ENCODE measurements around the gene MED29. TPM values are rescaled to one million over a fixed set of nuclear protein-coding genes. Genes with fewer than 3 reads are reported as not detected.

MED29 gene
- total RNA-seq, 2 donors from 2014 or later, result 29.3 to 86.1 TPM

GRCh38 chr19:39438270-39438934 lies 47.2 kb downstream of the MED29 start:
- Histone ChIP-seq H3K4me1 (ENCODE audit: control insufficient read depth in 1 of 2, low read depth in 2 of 2) (peaks cover 19 to 38% of the 10 kb centered on the region in 2 donors), H3K36me3 (peaks cover 11% of the 10 kb centered on the region), H3K27ac (no peak overlapping the region), H3K9me3 (no peaks in the 10 kb centered on the region), H3K27me3 (replicated peaks; ENCODE audit: insufficient read depth) (no peaks in the 10 kb centered on the region), H3K4me3 (no peak overlapping the region)
- ATAC-seq (ENCODE audit: insufficient number of reproducible peaks, low FRiP score, low read depth) (no peak), DNase-seq (ENCODE audit: low spot score) (no peak)
- TF ChIP-seq CTCF (IDR thresholded peaks at IDR 0.05), result no peak

- ATAC-seq (ENCODE audit: insufficient number of reproducible peaks, low FRiP score, low read depth), result no peak
- Histone ChIP-seq H3K4me3 (peak overlapping the region; percentile 71), H3K36me3 (peaks cover 4% of the 10 kb centered on the region), H3K27me3 (replicated peaks; ENCODE audit: insufficient read depth) (no peaks in the 10 kb centered on the region), H3K9me3 (no peaks in the 10 kb centered on the region), H3K4me1 (ENCODE audit: control insufficient read depth in 1 of 2, low read depth in 2 of 2) (peaks cover 23 to 45% of the 10 kb centered on the region in 2 donors), H3K27ac (peak overlapping the region; percentile 75 to 97)
- TF ChIP-seq CTCF (IDR thresholded peaks at IDR 0.05), result no peak
- DNase-seq (ENCODE audit: low spot score), result no peak
Observed at GRCh38 chr19:39444598-39445195, 53.5 kb downstream of the MED29 start.

GRCh38 chr19:39445196-39446111 lies 54.3 kb downstream of the MED29 start, which contains the start of gene SUPT5H:
TSS of gene SUPT5H (plus strand) at chr19:39445582. CDS start at chr19:39445891, 309 bp downstream.
- Histone ChIP-seq H3K27ac (peak within 1 kb of the TSS; percentile 75 to 97), H3K9me3 (no peaks in the 10 kb centered on the region), H3K4me1 (ENCODE audit: control insufficient read depth in 1 of 2, low read depth in 2 of 2) (peaks cover 23 to 50% of the 10 kb centered on the region in 2 donors), H3K4me3 (peak within 1 kb of the TSS; percentile 71), H3K36me3 (peaks cover 4% of the 10 kb centered on the region), H3K27me3 (replicated peaks; ENCODE audit: insufficient read depth) (no peaks in the 10 kb centered on the region)
- ATAC-seq (ENCODE audit: insufficient number of reproducible peaks, low FRiP score, low read depth) (peak; percentile 95), DNase-seq (ENCODE audit: low spot score) (peak; percentile 79)
- no peak for TF ChIP-seq CTCF (IDR thresholded peaks at IDR 0.05)

- peak overlapping the region; percentile 75 to 97 for H3K27ac ChIP-seq
- H3K27me3 ChIP-seq (replicated peaks; ENCODE audit: insufficient read depth), result no peaks in the 10 kb centered on the region
- peak overlapping the region; percentile 71 for H3K4me3 ChIP-seq
- ATAC-seq (ENCODE audit: insufficient number of reproducible peaks, low FRiP score, low read depth) (no peak), DNase-seq (ENCODE audit: low spot score) (no peak)
- H3K9me3 ChIP-seq, result no peaks in the 10 kb centered on the region
- peaks cover 26 to 44% of the 10 kb centered on the region in 2 donors for H3K4me1 ChIP-seq (ENCODE audit: control insufficient read depth in 1 of 2, low read depth in 2 of 2)
- no peak for TF ChIP-seq CTCF (IDR thresholded peaks at IDR 0.05)
- peaks cover 4% of the 10 kb centered on the region for H3K36me3 ChIP-seq
Observed at GRCh38 chr19:39446365-39447084, 55.3 kb downstream of the MED29 start.

Data from thoracic aorta (tissue), 2 donors.